Stimulated activated CD4-positive, alpha-beta T cell treated with anti-CD3 and anti-CD28 coated beads, Interleukin-4, amount 100 ng/mL, for 1 hour (primary cell): ENCODE data around the gene EBF3.

Experiments
- DNase-seq: peaks from one replicate; pipeline ENCODE4 v3.0.0-alpha.2; 2020

EBF3 gene, protein sequence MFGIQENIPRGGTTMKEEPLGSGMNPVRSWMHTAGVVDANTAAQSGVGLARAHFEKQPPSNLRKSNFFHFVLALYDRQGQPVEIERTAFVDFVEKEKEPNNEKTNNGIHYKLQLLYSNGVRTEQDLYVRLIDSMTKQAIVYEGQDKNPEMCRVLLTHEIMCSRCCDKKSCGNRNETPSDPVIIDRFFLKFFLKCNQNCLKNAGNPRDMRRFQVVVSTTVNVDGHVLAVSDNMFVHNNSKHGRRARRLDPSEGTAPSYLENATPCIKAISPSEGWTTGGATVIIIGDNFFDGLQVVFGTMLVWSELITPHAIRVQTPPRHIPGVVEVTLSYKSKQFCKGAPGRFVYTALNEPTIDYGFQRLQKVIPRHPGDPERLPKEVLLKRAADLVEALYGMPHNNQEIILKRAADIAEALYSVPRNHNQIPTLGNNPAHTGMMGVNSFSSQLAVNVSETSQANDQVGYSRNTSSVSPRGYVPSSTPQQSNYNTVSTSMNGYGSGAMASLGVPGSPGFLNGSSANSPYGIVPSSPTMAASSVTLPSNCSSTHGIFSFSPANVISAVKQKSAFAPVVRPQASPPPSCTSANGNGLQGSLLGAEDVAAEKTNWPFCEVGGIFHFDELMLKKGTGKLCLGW

DNA sequence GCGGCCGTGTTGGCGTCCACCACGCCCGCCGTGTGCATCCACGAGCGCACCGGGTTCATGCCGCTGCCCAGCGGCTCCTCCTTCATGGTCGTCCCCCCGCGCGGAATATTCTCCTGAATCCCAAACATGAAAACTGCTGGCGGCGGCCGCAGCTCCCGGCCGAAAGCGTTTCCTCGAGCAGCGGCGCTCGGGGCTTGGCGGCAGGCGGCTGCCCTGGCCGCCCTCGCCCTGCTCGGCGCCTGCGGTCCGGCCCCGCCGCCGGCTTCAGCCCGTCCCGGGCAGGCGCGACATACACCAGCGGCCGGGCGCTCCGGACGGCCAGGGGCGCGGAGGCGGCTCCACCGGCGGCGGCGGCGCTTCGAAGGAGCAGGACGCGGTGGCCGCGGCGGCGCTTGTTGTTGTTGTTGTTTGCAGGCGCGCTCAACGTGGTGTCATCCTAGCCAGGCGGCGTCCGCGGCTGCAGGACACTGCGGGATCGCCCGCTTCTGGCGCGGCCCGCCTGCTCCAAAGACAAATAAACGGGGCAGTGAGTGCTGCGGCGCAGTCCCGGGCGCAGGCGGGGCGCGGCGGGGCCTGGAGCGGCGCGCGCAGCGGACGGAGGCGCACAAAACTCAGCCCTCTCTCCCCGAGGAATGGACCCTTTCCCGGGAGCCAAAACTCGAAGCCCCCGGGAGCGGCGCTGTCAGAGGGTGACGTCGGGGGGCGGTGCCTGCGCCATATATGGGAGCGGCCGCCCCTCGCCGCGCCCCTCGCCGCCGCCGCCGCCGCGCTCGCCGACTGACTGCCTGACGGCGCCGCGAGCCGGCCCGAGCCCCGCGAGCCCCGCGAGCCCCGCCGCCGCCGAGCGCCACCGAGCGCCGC lies at the start of gene EBF3:
Gene EBF3, minus strand, starts transcription at position 634 of the 861 bp plus-strand sequence. Its CDS starts 506 bp downstream, at position 128.
- DNase-seq: peak; percentile 60

DNA sequence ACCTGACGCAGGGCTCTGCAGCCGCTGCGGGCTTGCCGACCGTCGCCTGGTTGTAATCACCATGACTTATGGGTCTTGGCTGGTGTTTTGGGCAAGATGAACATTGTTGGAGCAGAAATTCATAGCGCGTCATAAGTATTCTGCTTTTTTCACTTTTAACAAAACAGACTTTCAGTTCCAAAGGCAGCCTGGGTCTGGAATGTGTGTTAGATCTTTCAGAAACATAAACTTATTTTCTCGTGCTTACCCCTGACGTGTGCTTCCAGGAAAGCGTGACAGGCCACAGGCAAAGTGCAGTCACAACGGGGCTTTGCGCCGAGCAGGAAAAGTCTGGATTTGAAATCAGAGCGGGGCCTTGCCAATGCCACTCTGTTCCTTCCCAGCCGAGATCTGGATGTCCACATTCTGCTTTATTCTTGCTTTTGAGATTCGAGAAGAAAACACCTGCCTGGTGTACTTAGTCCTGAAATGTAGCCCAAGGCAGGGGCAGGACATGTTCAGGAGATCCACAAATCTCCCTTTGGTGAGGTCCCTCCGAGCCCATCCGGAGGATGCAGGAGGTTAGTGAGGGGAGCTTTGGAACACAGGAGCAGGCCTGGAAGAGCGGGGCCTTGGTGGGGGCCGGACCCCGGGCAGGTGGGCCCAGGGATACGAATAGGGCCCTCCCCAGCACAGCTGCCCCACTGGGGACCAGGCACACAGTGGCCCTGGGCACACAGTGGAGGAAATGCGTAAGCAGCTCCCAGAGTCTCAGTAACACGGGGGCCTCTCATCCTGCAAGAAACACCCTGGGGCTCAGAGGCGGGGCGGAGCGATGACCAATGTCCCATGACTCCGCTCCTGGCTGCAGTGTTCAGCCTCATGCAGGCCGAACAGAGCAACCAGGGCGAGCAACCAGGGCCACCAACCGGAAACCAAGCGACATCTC lies 49.5 kb upstream of the EBF3 start:
- DNase-seq: no peak

DNA sequence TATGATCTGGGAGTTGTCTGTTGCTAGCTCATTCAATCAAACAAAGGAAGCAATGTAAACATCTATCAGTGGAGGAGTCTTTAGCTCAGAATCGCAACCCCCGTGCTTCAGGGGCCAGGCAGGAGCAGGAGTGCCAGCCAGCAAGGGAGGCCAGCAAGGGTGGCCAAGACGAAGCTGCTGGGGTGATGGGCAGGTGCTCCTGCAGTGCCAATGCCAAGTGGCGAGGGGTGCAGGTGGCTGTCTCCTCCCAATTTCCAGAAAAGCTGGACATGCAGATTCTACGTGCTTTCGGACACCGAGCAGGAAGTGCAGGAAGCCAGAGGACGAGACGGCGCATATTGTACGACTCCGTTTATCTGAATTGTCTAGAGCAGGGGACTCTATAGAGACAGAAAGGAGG lies 48.1 kb upstream of the EBF3 start:
- no peak for DNase-seq

DNA sequence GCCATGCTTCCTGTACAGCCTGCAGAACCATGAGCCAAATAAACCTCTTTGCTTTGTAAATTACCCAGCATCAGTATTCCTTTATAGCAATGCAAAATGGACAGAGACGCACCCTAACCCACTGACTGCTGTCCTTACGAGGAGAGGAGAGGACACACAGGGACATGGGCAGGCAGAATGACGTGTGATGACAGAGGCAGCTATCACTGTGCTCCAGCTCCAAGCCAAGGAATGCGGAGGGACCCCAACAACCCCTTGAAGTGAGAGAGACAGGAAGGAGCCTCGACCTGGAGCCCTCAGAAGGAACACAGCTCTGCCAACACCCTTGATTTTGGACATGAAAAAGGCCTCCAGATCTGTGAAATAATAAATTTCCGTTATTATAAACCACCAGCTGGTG lies 46.6 kb upstream of the EBF3 start:
- no peak for DNase-seq

DNA sequence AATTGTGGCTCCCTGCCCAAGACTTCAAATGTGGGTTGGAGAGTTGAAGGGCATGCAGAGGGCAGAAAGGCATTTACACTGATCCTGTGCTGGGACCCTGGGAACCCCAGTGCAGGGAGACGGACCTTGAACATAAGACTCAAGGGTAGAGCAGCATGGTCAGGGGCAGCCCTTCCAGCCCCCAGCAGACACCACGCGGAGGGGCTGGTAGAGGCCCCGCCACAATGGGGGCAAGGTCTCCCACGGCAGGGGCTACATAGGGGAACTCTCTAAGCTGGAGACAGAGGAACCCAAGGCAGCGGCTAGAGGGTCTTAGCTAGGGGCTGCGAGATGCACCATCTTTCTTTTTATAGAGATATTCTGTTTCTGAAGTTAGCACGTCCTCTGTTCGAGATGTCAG lies 45.2 kb upstream of the EBF3 start:
- DNase-seq: no peak

DNA sequence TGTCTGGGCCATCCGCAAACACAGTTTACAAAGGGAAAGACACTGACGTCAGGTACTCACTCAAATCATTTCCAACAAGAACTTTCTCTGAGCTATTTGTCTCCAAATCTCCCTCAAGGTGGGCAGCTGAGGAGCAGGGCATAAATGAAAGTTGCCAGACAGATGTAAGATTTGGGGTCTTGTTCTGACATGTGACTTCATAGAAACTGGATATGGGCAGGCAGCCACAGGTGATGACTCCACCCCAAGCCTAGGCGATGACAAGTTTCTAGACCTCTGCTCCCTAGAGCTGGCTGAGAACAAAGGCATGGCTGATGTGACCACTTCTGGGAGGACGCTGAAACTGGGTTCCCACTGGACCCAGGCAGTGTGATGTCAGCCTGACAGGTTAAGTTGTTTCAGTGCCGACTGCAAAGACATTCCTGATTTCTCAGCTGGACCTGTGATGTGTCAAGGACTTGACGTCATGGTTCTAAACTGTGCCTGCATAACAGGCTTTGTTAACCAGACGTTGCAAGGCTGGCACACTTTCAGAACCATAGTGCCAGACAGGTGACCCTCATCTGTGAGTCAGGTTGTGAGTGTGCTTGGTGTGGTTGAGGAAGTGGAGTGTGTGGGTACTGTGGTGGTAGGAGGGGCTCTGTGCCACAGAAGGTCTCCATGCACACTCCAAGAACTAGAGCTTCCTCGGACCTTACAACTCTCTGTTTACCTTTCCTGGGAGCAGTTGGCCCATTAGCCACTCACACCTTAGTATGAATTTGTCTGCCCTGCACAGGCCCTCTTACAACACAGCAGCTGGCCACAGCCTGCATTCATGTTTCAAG lies 39.9 kb upstream of the EBF3 start:
- DNase-seq: no peak

DNA sequence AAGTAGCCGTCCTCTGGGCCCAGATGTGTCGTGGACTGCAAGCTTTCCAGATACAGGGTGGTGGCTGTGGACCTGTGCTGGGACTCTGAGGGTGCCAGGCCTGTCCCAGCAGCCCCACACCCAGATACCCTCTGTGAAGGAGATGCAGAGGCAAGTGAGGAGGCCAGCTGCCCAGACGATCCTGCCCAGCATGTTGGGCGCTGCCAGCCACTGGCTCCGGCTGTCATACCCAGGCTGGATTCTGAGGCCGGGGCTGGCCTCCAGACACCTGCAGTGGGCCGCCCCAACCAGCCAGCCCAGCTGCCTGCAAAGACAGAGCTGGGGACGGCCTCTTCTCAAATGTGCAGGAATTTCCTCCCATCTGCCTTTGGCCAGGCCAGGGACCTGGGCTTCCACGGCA lies 39.1 kb upstream of the EBF3 start:
- no peak for DNase-seq

DNA sequence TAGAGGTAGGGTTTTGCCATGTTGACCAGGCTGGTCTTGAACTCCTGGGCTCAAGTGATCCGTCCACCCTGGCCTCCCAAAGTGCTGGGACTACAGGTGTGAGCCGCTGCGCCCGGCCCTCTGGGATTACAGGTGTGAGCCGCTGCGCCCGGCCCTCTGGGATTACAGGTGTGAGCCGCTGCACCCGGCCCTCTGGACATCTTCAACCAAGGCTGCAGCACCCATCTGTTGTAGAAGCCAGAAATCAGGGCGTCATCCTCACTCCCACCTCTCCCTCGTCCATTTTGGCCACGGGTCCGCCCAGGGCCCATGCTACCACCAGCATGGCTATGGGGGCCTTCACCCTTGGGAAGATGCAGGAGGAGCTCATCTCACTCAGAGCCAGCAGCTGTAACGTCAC lies 38.5 kb upstream of the EBF3 start:
- no peak for DNase-seq

DNA sequence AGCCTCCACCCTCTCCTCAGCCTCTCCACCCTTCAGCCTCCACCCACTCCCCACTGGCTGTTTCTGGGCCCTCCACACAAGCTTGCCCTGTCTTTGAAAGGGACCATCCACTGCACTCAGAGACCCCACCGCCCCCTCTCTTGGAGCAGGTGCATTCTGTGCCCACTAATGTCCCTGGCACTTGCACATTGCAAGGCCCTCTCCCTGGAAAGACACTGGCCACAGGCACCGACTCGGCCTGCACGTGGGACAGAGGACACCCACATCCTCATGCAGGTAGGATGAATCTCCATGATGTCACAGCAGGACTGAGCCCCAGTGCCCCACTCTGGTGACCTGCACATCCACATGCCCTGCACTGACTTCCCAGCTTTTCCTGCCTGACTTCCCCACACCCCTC lies 36.8 kb upstream of the EBF3 start:
- DNase-seq: no peak

DNA sequence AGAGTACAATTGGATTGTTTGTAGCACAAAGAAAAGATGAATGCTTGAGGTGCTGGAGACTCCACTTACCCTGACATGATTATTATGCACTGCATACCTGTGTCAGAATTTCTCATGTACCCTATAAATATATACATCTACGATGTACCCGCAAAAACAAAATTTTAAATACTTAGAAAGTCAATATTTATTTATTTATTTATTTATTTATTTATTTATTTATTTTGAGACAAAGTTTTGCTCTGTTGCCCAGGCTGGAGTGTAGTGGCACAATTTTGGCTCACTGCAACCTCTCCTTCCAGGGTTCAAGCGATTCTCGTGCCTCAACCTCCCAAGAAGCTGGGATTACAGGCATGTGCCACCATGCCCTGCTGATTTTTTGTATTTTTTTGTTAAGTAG lies 35.1 kb upstream of the EBF3 start:
- no peak for DNase-seq

DNA sequence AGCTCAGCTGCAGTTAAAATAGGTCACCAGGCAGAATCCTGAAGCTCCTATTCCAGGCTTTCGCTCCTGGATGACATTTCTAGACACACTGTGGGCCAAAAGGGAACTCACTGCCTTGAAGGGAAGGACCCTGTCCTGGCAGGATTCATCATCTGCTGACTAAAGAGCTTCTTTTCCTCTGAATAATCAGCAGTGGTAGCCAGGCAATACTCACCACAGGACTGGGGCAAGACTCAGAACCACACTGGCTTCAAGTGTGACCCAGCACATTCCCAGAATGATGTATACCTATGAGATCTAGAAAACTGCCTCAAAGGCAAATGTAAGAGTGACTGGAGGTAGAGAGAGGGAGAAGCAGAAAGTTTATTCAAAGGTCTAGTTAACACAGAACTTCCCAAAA lies 29.5 kb upstream of the EBF3 start:
- no peak for DNase-seq

DNA sequence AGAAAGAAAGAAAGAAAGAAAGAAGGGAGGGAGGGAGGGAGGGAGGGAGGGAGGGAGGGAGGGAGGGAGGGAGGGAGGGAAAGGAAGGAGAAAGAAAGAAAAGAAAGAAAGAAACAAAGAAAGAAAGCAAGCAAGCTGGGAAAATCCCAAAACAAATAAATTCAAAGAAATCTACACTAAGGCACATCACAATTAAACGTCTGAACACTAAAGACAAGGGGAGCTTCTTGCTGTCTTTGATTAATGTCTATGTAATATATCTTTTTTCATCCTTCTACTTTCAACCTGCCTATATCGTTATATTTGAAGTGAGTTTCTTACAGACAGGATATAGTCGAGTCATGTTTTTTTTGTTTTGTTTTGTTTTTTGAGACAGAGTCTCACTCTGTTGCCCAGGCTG lies 28.3 kb upstream of the EBF3 start:
- no peak for DNase-seq

DNA sequence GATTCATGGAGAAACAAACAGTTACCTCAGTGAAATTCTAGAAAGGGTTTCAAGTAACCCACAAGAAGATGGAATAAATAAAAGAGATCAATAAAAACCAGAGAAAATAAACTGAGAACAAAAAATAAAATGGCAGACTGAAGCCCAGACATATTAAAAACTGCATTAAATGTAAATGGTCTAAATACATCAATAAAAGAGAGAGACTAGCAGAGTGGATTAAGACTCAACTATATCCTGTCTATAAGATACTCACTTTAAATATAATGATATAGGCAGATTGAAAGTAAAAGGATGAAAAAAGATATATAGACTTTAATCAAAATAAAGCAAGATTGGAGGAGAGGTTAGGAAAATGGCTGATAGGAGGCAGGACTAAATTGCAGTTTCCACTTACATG lies 18.8 kb upstream of the EBF3 start:
- no peak for DNase-seq

DNA sequence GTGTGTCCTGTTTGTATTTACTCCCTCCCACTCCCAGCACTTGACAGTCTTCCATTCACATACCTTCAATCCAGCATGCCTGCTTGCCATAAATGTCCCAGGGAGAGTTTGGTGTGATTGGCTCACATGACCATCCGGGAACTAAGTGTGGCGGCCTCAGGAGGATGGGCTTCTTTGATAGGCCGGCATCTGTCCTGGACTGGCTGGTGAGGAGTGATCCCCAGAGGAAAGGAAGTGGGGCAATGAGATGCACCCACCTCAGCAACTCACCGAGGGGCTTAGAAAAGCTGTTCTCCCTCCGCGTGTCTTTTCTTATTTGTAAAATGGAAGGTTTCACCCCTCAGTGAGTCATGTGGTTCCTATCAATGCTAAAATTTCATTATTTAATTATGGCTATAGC lies 14.9 kb upstream of the EBF3 start:
- DNase-seq: no peak

DNA sequence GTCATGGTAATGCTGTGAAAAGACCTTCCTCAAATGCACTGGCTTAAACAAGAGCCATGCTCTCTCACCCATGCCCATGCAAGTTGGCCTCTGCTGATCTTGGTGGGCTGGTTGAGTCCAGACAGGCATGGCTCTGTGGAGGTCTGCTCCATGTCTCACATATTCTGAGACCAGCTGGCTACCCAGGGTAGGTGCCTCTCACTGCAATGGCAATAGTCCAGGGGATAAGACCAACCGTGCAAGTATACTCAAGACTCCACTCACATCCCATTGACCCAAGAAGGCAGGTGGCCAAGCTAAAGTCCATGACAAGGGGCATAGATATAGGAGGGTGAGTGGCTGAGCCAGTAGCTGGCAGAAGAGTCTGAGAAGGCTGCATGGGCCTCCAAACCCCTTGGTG lies 14.2 kb upstream of the EBF3 start:
- DNase-seq: no peak

DNA sequence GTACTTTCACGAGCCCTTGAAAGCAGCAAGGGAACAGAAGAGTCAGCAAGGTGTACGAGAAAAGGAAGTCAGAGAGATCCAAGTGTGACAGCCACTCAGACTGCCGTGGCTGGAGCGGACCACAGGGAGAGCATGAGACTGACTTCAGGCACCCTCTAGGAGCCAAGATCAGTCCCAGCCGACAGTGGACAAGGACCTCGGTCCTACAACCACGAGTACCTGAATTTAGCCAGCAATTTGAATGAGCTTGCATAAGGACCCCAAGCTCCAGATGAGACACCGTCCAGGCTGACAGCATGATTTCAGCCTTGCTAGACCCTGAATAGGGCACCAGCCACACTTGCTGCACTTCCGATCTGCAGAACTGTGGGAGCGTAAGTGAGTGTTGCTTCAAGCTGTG lies 13.7 kb upstream of the EBF3 start:
- DNase-seq: no peak

DNA sequence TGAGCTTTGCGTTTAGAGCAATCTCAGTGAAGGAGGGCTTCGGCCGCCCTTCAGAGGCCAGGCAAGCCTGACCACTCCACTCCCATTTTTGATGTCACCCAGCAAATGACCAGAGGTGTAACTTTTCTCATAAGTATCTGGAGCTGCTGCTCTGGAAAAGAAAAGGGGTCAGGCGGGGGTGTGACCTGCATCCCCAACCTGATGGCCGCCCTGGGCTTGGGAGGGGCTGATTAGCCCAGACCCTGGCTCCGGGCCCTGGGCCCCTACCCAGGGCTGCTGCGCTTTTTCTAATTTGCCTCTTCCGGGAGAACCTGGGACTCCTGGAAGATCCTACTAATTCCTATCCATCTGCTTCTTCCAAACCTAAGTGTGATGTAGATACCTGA lies 9.6 kb upstream of the EBF3 start:
- DNase-seq: no peak

DNA sequence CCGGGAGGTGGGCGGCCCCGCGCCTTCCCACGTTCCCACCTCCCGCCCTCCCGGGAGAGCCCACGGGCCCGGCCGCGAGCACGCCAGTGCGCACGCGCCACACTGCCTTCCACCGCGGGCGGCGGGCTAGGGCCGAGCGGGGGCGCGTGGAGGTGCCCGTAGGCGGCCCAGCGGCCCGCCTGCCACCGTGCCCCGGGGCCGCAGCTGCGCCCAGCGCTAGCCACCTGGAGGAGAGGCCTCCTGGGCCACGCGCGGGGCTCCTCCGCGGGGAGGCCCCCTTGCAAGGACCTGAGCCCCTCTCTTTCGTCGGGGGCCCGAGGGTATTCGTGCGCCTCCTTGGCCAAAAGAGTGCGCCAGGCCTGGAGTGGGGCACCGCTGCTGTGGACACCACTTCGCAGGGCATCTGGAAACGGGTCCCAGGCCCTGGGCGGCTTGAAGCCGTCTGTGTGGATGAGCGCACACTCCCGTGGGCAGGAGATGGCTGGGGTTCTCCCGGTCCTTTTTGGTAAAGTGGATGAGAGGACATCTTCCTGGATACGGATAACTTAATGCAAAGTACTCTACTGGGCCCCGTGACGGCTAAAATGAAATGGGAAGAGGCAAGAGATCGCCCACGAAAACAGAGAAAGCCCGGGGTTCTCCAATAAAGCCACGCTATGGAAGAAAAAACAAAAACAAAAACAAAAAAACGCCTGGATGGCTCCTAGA lies 9.0 kb upstream of the EBF3 start:
- DNase-seq: no peak

DNA sequence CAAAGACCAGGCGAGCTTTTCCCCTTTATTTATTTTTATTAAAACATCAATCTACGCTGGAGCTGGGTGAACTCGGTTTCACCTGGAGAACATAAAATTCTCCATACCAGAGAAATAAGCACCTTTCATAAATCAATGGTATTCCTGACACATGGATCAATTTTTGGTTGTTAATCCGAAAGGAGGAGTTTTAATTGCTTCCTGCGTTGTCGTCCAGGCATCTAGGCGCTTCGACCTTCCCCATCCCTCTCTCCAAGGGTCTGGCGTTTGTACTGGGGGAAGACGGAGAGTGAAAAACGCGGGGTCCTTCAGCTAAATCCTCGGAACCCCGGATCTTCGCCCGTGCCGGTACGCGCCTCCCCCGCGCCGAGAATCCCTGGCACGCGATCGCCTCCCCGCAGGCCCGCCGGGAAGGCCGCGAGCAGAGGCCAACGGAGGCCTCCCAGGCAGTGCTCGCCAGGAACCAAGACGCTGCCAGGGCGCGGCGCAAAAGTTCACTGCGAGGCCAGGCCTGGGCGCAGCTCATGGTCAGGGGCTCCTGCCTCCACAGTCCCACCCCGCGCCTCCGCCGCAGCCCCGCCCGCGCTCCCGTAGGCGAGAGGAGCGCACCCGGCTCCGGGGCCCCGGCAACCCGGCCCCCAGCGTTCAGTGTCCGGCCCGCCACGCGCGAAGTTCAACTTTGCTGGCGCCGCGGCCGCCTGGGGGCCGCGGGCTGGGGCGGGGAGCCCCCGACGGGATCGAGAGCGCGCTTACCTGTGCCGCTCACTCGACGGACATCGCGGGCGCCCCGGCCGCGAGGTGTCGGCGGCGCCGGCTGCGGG lies 8.3 kb upstream of the EBF3 start:
- DNase-seq: no peak
